Inflammatory macrophage treated with lipopolysaccharide for 1 hour (primary cell): ENCODE measurements around the gene CLPTM1L.

ENCODE experiments used
- DNase-seq, 2 donors: peaks; one replicate each; pipeline ENCODE4 v3.0.0-alpha.2; 2020 to 2022

The CLPTM1L gene

DNA sequence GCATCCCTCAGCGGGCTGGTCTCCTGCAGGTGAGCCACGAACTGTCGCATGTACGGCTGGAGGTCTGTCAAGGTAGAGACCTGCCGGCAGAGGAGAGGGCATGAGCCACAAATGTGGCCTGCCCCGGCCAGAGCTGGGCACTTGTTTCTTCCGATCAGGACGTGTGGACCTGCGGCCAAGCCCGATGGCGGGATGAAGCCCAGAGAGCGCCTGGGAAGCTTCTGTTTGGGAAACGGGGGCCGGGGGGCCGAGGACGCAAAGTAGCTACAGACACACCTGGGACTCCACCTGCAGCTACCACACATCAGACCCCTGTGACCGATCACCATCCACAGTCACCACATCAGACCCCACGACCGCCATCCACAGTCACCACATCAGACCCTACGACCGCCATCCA is 72.7 kb downstream of the CLPTM1L start:
- no peak for DNase-seq

- DNase-seq, result no peak
Measured at GRCh38 chr5:1270933-1271914, 73.7 kb downstream of the CLPTM1L start.

- no peak for DNase-seq
Measured at GRCh38 chr5:1270426-1270825, 74.5 kb downstream of the CLPTM1L start.

- DNase-seq, result no peak
Measured at GRCh38 chr5:1268666-1269065, 76.2 kb downstream of the CLPTM1L start.

DNA sequence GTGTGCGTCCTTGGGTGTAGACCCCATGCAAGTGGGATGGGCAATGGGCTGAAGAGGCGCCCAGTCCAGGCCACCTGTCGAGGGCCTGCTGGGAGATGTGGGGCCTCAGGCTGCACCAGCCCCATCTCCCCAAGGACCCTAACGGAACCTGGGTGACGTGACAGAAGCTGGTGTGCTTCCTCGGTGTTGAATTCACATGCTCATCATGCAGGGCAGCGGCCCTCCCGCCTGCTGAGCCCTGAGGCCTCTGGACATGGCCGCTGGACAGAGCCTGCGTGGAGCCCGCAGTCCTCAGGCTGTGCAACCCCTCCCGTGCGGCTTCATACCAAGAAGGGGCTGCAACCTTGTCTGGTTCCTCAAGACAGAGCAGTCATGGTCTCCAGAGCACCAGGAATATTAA is 76.8 kb downstream of the CLPTM1L start:
- DNase-seq, result no peak
